Sigmoid colon (tissue), 4 donors: ENCODE measurements around the gene FNDC1.

ENCODE experiments used
- CTCF ChIP-seq, 4 experiments: fragments of 450-650 bp in 3 of 4; fragments of 200-600 bp in 1 of 4; IDR thresholded peaks; one replicate each; pipeline ENCODE4 v1.5.1; 2016 to 2019; ENCODE audit warnings: antibody characterized with exemption in 4 of 4, mild to moderate bottlenecking in 3 of 4, moderate library complexity in 2 of 4
- POLR2A ChIP-seq, 2 donors: fragments of 450-650 bp; IDR thresholded peaks; one replicate each; pipeline ENCODE4 v1.6.1; 2016; ENCODE audit warnings: antibody characterized with exemption in 2 of 2, mild to moderate bottlenecking in 2 of 2, moderate library complexity in 2 of 2
- POLR2AphosphoS5 ChIP-seq, 4 donors: sonication (generic); formaldehyde crosslinking; IDR thresholded peaks; one replicate each; pipeline ENCODE4 v1.6.1; 2017; ENCODE audit warnings: antibody characterized with exemption in 4 of 4

- no peak for TF ChIP-seq POLR2A (IDR thresholded peaks at IDR 0.05)
- no peak for TF ChIP-seq CTCF (IDR thresholded peaks at IDR 0.05)
- no peak for TF ChIP-seq POLR2AphosphoS5 (IDR thresholded peaks at IDR 0.05)
Measured at GRCh38 chr6:159307246-159307790, 138.1 kb downstream of the FNDC1 start.
